HT-29 (cell line): ENCODE measurements around the gene VILL. TPM values are rescaled to one million over a fixed set of nuclear protein-coding genes. Genes with fewer than 3 reads are reported as not detected.
"Not testable (repeated sequence)": the region's sequence is repeated elsewhere in the genome, so short reads cannot be mapped to it uniquely, and the experiment has no call there.

Experiments
- DNase-seq: peaks from one replicate; pipeline ENCODE4 v3.0.0-alpha.2; 2015; ENCODE audit warnings: low spot score
- total RNA-seq: library from RNA; depleted of rRNA; stranded (reverse); fragments of >200 nt; shearing (Covaris generic); gene quantifications from 2 replicates; pipeline ENCODE4 v1.2.3, GENCODE V29; 2014

Gene VILL
- total RNA-seq, 1 experiment from 2014 or later, result 2.4 TPM

GRCh38 chr3:37963016-37963415 lies 27.6 kb upstream of the VILL start:
- no peak for DNase-seq

DNA sequence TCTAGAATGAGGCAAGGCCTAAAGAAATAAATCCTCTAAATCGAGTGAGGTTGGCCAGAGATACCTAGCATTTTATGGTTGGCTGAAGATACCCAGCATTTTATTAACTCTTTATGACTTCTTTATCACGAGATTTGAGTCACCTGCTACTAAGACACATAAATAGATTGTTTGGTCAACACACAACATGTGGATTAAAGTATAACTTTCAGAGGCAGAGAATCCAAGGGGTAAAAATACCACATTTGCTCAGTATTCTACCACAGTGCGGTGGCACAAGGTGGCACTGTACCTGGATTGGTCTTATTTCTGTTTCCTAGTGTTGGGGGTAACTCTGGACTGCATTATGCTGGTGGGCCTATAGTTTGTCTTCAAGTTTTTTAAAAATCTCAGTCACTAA lies 27.0 kb upstream of the VILL start:
- no peak for DNase-seq

GRCh38 chr3:37964146-37964545 lies 26.4 kb upstream of the VILL start:
- DNase-seq, result peak; percentile 38

- DNase-seq, result peak; percentile 50
Observed at GRCh38 chr3:37964716-37965115, 25.9 kb upstream of the VILL start.

- peak; percentile 64 for DNase-seq
Observed at GRCh38 chr3:37967260-37967881, 23.2 kb upstream of the VILL start.

GRCh38 chr3:37968199-37968598 lies 22.4 kb upstream of the VILL start:
- no peak for DNase-seq

GRCh38 chr3:37968813-37969595 lies 21.6 kb upstream of the VILL start:
- DNase-seq, result no peak

GRCh38 chr3:37969596-37970100 lies 20.9 kb upstream of the VILL start:
- DNase-seq, result no peak

DNA sequence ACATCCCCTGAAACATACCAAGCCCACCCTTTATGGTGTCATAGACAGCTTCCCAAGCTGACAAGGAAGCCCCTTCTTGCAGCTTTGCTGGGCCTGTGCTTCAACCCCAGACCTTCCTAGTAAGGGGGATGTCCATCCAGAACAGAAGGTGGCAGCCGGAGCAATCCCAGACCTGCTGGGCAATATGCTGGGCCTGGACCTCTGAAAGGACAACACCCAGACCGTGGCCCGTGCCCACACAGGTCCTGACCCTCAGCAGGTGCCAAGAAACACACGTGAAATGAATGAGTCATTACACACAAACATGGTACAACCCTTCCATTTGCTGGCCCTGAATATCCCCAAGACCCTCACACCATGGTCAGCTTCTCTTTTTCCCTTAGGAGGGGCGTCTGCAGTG lies 19.8 kb upstream of the VILL start:
- no peak for DNase-seq

DNA sequence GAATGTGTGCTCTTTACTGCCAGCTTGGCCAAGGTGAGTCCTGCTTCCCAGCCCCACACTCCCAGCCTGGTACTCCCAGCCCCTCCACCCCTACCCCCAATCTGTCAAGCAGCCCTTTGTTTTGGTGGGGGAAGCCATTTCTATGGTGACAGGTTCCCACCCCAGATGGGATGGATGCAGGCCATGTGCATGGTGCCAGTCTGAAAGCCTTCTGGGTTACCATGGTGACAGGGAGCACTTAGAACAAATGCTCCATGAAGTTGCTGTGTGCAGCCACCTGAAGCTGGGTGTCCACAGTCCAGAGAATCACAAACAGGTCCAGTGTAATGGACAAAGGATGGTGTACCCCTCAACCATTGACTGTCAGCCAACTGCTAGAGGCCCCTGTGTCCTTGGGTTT lies 19.1 kb upstream of the VILL start:
- DNase-seq, result no peak

DNA sequence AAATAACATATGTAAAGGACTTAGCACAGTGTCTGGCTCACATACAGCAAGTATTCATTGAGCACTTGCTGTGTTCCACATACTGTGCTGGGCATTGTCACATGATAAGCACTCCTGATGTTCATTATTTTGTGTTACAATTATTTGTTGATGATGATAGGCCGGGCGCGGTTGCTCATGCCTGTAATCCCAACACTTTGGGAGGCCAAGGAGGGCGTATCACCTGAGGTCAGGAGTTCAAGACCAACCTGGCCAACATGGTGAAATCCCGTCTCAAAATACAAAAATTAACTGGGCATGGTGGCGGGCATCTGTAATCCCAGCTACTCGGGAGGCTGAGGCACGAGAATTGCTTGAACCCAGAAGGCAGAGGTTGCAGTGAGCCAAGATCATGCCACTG lies 18.5 kb upstream of the VILL start:
- not testable (repeated sequence) for DNase-seq

DNA sequence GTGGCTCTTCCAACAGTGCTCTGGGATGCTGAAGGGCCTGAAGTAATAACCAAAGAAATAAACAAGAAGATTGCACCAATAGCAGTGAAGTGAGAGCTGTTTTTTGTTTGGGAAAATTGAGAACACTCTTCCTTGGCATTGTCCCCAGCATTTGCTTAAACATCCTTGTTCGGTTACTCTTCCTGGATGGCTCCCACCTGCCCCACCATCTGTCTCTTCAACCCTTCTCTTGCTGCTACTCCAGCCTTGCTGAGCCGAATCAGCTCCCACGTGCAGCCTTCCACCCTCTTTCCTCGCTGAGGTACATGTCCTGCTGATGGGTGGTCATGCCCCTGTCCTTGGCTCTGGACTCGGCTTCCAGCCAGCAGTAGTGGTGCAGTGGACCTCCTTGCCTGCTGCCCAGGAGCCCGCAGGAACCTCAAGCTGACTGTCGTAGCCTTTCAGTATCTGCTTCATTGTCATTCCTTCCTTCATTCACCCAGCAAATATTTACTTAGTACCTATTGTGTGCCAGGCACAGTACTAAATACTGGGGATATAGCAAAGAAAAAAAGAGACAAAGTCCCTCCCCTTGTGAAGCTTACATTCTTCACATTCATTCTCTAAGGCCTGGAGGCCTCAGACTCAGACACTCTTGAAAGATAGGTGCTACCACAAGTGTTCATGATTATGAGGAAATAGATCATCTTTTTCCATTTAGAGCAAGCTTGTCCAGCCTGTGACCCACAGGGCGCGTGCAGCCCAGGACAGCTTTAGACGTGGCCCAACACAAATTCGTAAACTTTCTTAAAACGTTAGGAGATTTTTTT lies 17.1 kb upstream of the VILL start:
- DNase-seq, result no peak

DNA sequence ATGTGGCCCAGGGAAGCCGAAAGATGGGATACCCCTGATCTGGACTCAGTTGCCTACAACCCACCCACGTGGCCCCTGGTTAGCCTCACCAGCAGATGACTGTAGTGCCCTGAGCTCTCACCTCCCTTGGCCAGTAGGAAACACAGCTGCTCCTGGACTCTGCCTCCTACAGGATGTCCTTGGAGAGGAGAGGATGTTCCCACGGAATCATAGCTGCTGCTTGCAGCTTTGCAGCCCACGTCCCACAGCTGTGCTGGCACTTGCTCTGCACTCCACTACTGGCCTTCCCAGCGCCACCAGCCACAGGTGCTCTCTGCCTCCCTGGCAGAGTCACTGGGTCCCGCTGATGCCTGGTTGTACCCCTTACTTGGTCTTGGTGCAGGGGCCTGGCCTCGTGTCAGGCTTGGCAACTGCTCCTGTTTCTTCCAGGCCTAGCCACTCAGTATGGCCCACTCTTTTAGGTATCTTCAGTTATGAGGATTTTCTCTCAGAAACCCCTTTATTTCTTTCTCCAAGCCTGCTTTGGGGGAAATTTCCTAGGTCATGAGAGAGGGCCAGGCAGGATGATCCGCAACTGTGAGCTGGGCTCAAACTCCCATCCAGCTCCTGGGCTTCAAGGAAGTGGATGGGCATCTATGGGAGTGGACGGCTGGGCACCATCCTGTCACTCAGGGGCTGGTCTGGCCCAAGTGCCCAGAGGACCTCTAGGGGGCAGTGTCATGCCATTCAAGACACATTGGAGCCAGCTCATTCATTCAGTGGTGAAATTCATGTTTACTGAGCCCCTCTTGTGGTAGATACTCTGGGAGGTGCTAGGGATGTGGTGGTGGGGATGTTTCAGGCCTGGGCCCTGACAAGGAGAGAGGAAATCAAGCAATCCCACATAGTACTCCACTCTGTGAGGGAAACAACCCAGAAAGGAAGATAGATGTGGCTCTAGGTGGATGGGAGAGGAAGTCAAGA lies 16.2 kb upstream of the VILL start:
- peak; percentile 71 for DNase-seq

DNA sequence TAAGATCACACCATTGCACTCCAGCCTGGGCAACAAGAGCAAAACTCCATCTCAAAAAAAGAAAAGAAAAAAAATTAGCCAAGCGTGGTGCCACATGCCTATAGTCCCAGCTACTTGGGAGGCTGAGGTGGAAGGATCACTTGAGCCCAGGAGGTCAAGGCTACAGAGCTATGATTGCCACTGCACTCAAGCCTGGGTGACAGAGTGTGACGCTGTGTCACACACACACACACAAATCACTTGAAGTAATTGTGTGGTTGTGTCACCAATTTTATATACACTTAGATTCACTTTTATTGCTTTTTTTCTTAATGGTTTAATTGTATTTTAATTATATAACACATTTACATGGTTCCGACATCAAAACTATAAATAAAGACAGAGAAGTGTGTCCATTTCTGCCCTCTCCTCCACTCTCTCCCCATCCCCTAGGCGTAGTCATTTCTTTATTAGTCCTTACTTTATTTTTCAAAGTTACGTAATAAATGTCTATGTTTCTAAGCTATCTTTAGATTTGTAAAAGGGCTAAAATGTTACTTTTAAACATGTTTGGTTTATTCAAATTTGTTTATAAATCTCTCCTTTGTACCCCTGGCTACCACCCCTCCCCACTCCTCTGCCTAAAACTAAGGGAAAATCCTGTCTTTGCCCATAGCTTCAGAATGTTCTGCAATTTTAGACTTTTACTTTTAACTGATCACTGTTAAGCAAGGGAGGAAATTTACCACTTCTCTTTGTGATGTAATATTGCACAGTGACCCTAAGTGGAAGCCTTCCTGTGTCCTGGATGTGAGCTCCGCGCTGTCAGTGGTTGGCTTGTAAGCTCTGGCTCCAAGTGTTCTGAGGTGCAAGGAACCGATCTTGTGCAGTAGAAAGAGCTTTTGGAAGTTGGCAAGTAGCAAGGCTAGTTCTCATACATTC lies 10.8 kb upstream of the VILL start:
- DNase-seq, result no peak

DNA sequence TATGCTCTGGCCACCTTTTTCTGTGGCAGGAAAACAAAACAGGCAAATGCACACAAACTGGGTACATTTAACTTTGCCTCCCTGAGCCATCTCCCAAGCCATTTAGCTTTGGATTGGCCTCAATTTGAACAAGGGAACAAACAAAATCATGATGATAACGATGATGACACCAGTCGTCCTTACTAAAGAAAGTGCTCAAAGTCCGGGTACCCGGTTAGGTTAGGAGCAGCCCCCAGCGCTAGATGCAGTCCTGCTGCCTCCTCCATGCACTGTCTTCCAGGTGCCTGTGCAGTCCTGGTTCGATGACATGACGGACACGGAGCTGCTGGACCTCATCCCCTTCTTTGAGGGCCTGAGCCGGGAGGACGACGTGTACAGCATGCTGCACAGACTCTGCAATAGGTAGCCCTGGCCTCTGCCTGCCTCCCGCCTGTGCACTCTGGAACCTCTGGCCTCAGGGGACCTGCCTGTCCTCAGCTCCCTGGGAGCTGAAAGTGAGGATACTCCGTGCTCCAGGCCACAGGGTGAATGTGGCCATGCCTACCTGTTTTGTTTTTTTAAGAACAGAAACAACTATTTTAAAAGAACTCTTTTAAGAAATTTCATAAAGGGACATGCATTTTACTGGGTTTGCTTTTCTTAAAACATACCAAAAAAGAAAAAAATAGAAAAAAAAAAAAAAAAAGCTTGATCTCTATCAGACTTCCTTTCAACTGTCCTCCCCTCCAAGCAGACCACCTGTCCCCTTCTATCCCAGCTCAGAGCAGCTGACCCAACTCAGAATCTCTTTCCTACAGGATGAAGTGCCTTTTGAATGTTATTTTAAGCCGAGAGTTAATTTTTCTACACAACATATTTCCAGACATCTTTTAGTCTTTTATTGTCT lies 9.9 kb upstream of the VILL start:
- DNase-seq, result no peak

- no peak for DNase-seq
Observed at GRCh38 chr3:37981348-37981664, 9.3 kb upstream of the VILL start.

DNA sequence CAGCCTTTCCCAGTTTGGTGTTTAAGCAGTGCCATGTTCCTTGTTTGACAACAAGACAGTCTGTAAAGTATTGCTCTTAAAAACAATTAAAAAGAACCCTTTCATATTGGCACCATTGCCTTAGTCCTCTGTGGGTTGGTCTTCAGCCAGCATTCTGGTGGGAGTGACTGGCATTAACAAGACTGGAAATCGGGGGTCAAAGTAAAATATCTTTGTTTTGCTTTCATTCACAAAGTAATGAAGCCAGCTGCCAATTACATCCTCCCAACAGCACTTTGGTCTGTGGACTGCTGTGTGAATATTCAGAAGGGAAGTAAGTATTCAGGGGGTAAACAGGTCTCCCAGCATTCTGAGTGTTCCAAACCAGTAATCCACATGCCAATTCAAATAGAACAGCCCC lies 8.3 kb upstream of the VILL start:
- no peak for DNase-seq

DNA sequence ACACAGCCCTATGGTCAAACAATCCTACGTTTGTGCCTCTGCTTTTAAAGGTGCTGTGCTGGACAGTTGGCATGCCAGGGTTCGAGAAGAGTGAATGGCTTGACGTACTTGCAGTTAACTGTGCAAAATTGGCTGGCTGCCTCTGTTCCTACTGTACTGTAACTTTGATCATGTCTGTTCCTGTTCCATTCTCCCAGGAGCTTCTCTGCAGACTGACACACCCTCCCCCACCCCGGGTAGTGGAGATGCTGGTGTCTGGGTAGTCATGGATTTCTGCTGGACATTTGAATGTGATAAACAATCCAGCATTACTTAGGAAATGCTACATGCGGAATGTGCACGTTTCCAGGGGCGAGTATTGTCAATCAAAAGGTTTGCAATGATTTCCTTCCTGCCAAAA lies 6.5 kb upstream of the VILL start:
- no peak for DNase-seq

DNA sequence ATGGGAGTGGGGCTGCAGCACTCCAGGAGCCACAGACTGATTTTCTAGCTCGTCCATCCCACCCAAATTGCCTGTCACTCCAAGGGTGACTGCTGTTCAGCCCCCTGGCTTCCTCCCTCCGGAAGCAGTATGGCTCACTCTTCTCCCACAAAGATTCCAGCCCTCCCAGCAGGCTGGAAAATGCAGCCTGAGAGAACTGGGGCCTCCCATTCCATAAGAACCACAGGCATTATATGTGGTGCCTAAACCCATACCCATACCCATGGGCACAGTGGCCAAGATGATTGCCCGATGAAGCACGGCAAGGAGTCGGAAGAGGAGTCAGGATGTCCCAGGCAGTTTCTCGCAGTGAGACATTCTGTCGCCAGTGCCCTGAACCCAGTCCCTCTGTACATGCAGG lies 6.0 kb upstream of the VILL start:
- DNase-seq, result no peak
